ENCODE measurements around the gene CRYGS.
"Not testable (repeated sequence)": the region's sequence is repeated elsewhere in the genome, so short reads cannot be mapped to it uniquely, and the experiment has no call there.

CRYGS gene

GRCh38 chr3:186515125-186515524 is 29.1 kb downstream of the CRYGS start:
- no peak for DNase-seq

- no peak for DNase-seq
Observed at GRCh38 chr3:186514296-186515002, 29.7 kb downstream of the CRYGS start.

GRCh38 chr3:186513386-186513785 is 30.8 kb downstream of the CRYGS start:
- no peak for DNase-seq

- DNase-seq: no peak
Observed at GRCh38 chr3:186512570-186513302, 31.4 kb downstream of the CRYGS start.

- no peak for DNase-seq
Observed at GRCh38 chr3:186511702-186512101, 32.5 kb downstream of the CRYGS start.

GRCh38 chr3:186511245-186511644 is 32.9 kb downstream of the CRYGS start:
- no peak for DNase-seq

GRCh38 chr3:186510374-186511079 is 33.7 kb downstream of the CRYGS start:
- no peak for DNase-seq

GRCh38 chr3:186509423-186509822 is 34.8 kb downstream of the CRYGS start:
- DNase-seq: no peak

- DNase-seq: no peak
Observed at GRCh38 chr3:186506857-186507256, 37.3 kb downstream of the CRYGS start.

- DNase-seq: no peak
Observed at GRCh38 chr3:186506191-186506739, 37.9 kb downstream of the CRYGS start.

GRCh38 chr3:186502966-186503712 is 41.0 kb downstream of the CRYGS start:
- DNase-seq: no peak

GRCh38 chr3:186502138-186502948 is 41.8 kb downstream of the CRYGS start:
- DNase-seq: no peak

GRCh38 chr3:186499949-186500348 is 44.2 kb downstream of the CRYGS start:
- DNase-seq: not testable (repeated sequence)

GRCh38 chr3:186498022-186498421 is 46.2 kb downstream of the CRYGS start:
- DNase-seq: not testable (repeated sequence)

GRCh38 chr3:186497608-186498007 is 46.6 kb downstream of the CRYGS start:
- DNase-seq: no peak

GRCh38 chr3:186496635-186497034 is 47.5 kb downstream of the CRYGS start:
- DNase-seq: no peak

- no peak for DNase-seq
Observed at GRCh38 chr3:186496016-186496415, 48.2 kb downstream of the CRYGS start.

- DNase-seq: no peak
Observed at GRCh38 chr3:186493525-186494255, 50.5 kb downstream of the CRYGS start.

GRCh38 chr3:186492385-186492984 is 51.7 kb downstream of the CRYGS start:
- no peak for DNase-seq

- DNase-seq: peak; percentile 31
Observed at GRCh38 chr3:186489507-186489906, 54.7 kb downstream of the CRYGS start.
